ENCODE results near the gene TMEM123. TPM values are rescaled to one million over a fixed set of nuclear protein-coding genes. Genes with fewer than 3 reads are reported as not detected.

Gene TMEM123
- total RNA-seq, 4 donors from 2014 or later = 161 to 212 (median 197) TPM

DNA sequence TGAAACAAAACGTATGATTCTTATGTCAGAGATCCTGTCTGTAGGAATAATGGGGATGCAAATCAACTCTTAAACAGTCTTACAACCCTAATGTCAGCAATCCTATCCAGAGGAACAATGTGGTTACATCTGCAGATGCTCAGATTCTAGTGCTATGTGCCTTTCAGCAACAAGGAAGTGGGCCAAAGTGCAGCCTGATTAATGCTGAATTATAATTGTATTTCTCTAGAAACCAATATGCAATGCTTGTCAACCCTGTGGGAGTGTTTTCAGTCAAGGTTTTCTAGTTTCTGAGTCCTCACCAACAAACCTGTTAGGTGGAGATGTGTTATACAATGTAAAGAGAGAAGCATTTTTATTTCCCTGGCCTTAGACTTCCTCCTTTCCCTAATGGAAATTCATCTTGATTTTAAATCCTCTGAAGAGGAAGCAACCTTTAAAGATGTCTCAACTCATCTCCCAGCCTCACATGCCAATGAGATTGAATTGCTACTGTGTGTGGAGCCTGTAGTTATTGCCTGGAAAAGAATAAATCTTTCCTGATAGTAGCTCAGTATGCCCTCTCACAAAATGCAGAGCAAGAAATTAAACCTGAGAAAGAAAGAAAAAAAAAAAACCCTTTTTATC is 26.2 kb upstream of the TMEM123 start:
- TF ChIP-seq POLR2A (IDR thresholded peaks at IDR 0.05) = no peak
- TF ChIP-seq CTCF (IDR thresholded peaks at IDR 0.05) = no peak
- no peak for TF ChIP-seq POLR2AphosphoS5 (IDR thresholded peaks at IDR 0.05)
- no peak for TF ChIP-seq EP300 (IDR thresholded peaks at IDR 0.05)
- H3K36me3 ChIP-seq = no peaks in the 10 kb centered on the region
- 78% methylated on average over 1 of the region's 1 CpG for WGBS
- H3K4me1 ChIP-seq = peaks cover 17% of the 10 kb centered on the region
- no peak overlapping the region for H3K4me3 ChIP-seq
- H3K27ac ChIP-seq = no peak overlapping the region
- no peak for DNase-seq (ENCODE audit: low spot score in 2 of 2)
- H3K27me3 ChIP-seq = no peaks in the 10 kb centered on the region
- H3K9me3 ChIP-seq = no peaks in the 10 kb centered on the region

- WGBS = 10% methylated on average over 1 of the region's 1 CpG
- no peak for DNase-seq (ENCODE audit: low spot score in 2 of 2)
Observed at GRCh38 chr11:102476812-102477211, 24.2 kb upstream of the TMEM123 start.

DNA sequence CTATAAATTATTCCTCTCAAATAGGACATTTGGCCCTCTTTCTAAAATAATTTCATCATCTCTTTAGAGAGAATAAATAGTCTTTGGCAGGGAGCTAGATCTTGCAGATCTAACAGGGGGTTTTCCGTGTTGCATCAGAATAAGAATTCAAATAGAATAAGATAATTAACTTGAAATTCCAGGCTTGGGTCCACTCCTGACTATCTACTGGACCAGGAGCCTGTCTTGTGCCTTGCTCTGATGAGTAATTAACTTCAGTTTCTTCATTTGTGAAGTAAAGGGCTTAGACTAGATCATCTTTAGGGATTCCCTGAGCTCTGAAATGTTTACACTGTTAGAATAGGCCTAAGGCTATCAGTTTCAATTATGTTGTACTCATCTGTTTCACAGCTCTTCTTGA is 23.5 kb upstream of the TMEM123 start:
- 22% methylated on average over 1 of the region's 1 CpG for WGBS
- DNase-seq (ENCODE audit: low spot score in 2 of 2) = no peak
- H3K27ac ChIP-seq = peak overlapping the region; percentile 57
- no peak for TF ChIP-seq CTCF (IDR thresholded peaks at IDR 0.05)
- TF ChIP-seq EP300 (IDR thresholded peaks at IDR 0.05) = no peak
- TF ChIP-seq POLR2AphosphoS5 (IDR thresholded peaks at IDR 0.05) = no peak
- TF ChIP-seq POLR2A (IDR thresholded peaks at IDR 0.05) = no peak
- peaks cover 20% of the 10 kb centered on the region for H3K4me1 ChIP-seq
- H3K4me3 ChIP-seq = no peak overlapping the region
- H3K9me3 ChIP-seq = no peaks in the 10 kb centered on the region
- no peaks in the 10 kb centered on the region for H3K27me3 ChIP-seq
- H3K36me3 ChIP-seq = no peaks in the 10 kb centered on the region

More at GRCh38 chr11:102476812-102477211, 24.2 kb upstream of the TMEM123 start:
- Histone ChIP-seq H3K36me3 (no peaks in the 10 kb centered on the region), H3K27ac (peak overlapping the region; percentile 57), H3K27me3 (no peaks in the 10 kb centered on the region), H3K4me1 (peaks cover 17% of the 10 kb centered on the region), H3K9me3 (no peaks in the 10 kb centered on the region), H3K4me3 (no peak overlapping the region)
- no peak for TF ChIP-seq EP300 (IDR thresholded peaks at IDR 0.05)
- TF ChIP-seq CTCF (IDR thresholded peaks at IDR 0.05) = no peak
- TF ChIP-seq POLR2AphosphoS5 (IDR thresholded peaks at IDR 0.05) = no peak
- TF ChIP-seq POLR2A (IDR thresholded peaks at IDR 0.05) = no peak

DNA sequence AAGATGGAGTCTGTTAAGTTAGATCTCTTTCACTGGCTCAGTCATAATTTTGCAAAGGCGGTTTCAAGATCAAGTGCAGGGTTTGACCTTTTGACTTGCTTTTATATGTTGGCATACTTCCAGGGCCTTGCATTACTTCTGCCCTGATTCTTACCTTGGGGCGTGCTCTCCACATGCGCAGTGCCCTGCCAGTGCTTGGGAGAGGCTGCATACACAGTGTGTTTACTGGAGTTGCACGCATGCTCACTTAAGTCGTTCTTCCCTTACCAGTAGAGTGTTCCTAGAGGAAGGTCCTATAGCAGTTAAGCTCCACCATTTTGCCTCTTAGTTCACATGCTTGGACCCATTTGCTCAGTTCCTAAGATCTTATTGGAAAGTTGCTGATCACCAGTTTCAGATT is 21.0 kb upstream of the TMEM123 start:
- Histone ChIP-seq H3K4me1 (peaks cover 33% of the 10 kb centered on the region), H3K27me3 (no peaks in the 10 kb centered on the region), H3K27ac (no peak overlapping the region), H3K4me3 (no peak overlapping the region), H3K9me3 (no peaks in the 10 kb centered on the region), H3K36me3 (no peaks in the 10 kb centered on the region)
- TF ChIP-seq CTCF (IDR thresholded peaks at IDR 0.05) (no peak), POLR2A (IDR thresholded peaks at IDR 0.05) (no peak), EP300 (IDR thresholded peaks at IDR 0.05) (no peak), POLR2AphosphoS5 (IDR thresholded peaks at IDR 0.05) (no peak)
- no peak for DNase-seq (ENCODE audit: low spot score in 2 of 2)
- WGBS = 78% methylated on average over 5 of the region's 5 CpGs

DNA sequence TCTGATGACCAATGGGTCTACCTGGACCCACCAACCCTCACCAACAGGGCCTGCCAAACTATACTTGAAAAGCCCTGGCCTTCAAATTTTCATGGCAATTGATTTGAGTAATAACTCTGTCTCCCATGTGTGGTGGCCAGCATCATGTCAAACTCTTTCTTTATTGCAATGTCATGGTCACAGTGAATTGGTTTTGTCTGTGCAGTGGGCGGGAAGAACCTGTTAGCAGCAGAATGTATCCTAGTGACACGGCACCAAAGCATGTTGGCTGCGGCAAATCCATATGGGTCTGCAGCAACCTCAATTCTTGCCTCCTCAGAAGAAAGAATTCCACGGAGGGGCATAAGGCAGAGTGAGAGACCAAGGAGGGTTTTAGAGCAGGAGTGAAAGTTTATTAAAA is 19.6 kb upstream of the TMEM123 start:
- Histone ChIP-seq H3K9me3 (no peaks in the 10 kb centered on the region), H3K27me3 (no peaks in the 10 kb centered on the region), H3K4me3 (no peak overlapping the region), H3K36me3 (no peaks in the 10 kb centered on the region), H3K4me1 (peaks cover 33% of the 10 kb centered on the region), H3K27ac (no peak overlapping the region)
- no peak for DNase-seq (ENCODE audit: low spot score in 2 of 2)
- 93% methylated on average over 4 of the region's 4 CpGs for WGBS
- TF ChIP-seq CTCF (IDR thresholded peaks at IDR 0.05) (no peak), POLR2A (IDR thresholded peaks at IDR 0.05) (no peak), EP300 (IDR thresholded peaks at IDR 0.05) (no peak), POLR2AphosphoS5 (IDR thresholded peaks at IDR 0.05) (no peak)

Measured in suprapubic skin (tissue), 4 donors.